ENCODE data around the gene SRC.

Gene SRC

GRCh38 chr20:37315452-37316110, 30.4 kb upstream of the SRC start:
- no peak for DNase-seq

- DNase-seq = no peak
These were observed 29.7 kb upstream of the SRC start for GRCh38 chr20:37316116-37316774.

GRCh38 chr20:37316775-37317170, 29.2 kb upstream of the SRC start:
- no peak for DNase-seq

- DNase-seq = no peak
These were observed 28.6 kb upstream of the SRC start for GRCh38 chr20:37317316-37317715.

GRCh38 chr20:37317994-37318640, 27.8 kb upstream of the SRC start:
- DNase-seq = no peak

- DNase-seq = no peak
These were observed 26.7 kb upstream of the SRC start for GRCh38 chr20:37319151-37319671.

GRCh38 chr20:37323985-37324384, 22.0 kb upstream of the SRC start:
- no peak for DNase-seq

GRCh38 chr20:37325206-37325605, 20.7 kb upstream of the SRC start:
- no peak for DNase-seq

GRCh38 chr20:37326666-37327065, 19.3 kb upstream of the SRC start:
- DNase-seq = no peak

GRCh38 chr20:37327748-37328147, 18.2 kb upstream of the SRC start:
- DNase-seq = no peak

- no peak for DNase-seq
These were observed 17.6 kb upstream of the SRC start for GRCh38 chr20:37328149-37328945.

- DNase-seq = no peak
These were observed 16.3 kb upstream of the SRC start for GRCh38 chr20:37329481-37330165.

GRCh38 chr20:37330316-37330715, 15.6 kb upstream of the SRC start:
- no peak for DNase-seq

GRCh38 chr20:37331060-37331857, 14.7 kb upstream of the SRC start:
- DNase-seq = no peak

- no peak for DNase-seq
These were observed 12.7 kb upstream of the SRC start for GRCh38 chr20:37333130-37333847.

- DNase-seq = no peak
These were observed 12.1 kb upstream of the SRC start for GRCh38 chr20:37333848-37334318.

- no peak for DNase-seq
These were observed 11.5 kb upstream of the SRC start for GRCh38 chr20:37334450-37334849.

- no peak for DNase-seq
These were observed 10.1 kb upstream of the SRC start for GRCh38 chr20:37335642-37336368.

GRCh38 chr20:37336369-37337207, 9.4 kb upstream of the SRC start:
- DNase-seq = no peak

Measured in 8988T (cell line).